ENCODE results near the gene IL9.

IL9 gene

GRCh38 chr5:135895474-135896006 lies at the start of gene IL9:
TSS of gene IL9 (minus strand) at chr5:135895841. CDS start at chr5:135895816, 25 bp downstream.
- DNase-seq: no peak

- peak; percentile 71 for DNase-seq
Measured at GRCh38 chr5:135944967-135945560, 49.4 kb upstream of the IL9 start.

DNA sequence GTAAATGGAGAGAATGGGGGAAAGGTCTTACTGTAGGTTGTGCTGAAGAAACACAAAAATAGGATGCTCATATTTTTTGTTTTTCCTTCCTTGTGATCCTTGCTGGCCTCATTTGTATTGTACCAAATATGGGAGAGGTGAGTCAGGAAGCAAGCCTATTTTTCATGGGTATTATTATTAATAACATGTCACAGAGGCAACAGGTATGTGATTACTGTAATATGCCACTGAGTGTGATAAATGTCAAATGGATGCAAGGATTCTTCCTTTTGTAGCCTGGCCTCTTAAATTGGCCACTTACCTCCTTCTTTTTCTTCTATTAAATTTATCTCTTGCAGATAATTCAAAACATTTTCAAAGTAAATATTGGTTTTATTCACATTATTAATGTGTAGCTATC lies 48.9 kb upstream of the IL9 start:
- DNase-seq: no peak

- no peak for DNase-seq
Measured at GRCh38 chr5:135942202-135942771, 46.6 kb upstream of the IL9 start.

DNA sequence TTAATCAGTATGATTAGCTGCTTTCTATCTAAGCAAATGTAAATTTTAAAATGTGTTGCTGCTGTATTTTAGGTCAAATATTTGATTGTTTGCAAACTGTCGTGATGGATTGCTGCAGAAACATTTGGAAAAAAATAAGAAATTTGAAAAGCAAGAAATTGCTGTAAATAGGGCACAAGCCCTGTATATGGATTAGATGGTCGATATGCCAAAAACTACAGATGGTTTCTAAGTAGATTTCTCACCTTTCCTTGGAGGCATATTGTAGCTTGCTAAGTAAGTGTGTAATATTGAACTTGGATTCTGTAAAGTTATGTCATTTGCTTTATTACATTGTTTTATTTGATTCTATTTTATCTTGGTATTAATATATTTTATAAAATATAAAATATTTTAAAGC lies 46.1 kb upstream of the IL9 start:
- no peak for DNase-seq

DNA sequence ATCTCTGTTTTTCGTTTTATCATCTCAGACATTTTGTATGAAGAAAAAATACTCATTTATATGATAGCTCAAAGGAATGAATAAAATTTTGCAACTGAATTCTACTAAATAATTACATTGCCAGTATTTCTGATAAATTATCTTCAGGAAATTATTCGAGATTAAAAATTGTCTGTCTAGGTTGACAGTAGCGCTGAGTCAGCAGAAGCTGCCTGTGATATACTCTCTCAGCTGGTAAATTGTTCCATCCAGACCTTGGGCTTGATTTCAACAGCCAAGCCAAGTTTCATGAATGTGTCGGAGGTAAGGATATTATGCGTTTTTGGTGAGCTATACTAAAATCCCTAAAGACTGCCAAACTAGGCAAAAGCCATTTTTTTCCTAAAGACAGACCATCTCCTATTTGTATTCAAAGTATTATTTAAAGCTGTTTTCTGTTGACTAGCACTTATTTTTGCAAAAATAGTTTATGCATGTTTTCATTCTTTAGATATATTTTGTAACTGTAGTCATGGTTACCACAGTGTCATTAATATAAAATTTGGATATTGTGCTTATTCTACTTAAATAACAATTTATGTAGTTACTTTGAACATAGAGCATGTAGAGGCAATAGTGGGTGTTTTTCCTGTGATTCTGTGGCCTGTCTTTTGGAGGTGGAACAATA lies 41.7 kb upstream of the IL9 start:
- DNase-seq: no peak

DNA sequence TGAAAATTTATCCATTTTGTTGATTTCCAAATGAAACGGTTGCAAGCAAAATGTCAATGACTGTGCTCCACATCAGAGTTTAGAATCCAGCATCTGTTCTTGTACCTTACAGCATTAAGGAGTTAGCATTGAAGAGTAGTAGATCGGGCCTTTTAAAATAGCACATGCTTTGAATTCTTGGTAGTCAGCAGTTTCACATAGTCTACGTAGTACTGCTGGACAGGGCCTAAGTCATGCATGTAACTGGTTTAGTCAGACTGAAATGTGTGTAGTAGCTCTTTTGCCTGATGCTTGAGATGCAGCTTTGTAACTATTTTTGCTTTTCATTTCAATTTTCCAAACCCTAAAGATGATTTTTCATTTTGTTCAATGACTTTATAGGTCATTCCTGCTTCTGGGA lies 39.3 kb upstream of the IL9 start:
- DNase-seq: no peak

GRCh38 chr5:135930949-135931295 lies 35.3 kb upstream of the IL9 start:
- DNase-seq: no peak

DNA sequence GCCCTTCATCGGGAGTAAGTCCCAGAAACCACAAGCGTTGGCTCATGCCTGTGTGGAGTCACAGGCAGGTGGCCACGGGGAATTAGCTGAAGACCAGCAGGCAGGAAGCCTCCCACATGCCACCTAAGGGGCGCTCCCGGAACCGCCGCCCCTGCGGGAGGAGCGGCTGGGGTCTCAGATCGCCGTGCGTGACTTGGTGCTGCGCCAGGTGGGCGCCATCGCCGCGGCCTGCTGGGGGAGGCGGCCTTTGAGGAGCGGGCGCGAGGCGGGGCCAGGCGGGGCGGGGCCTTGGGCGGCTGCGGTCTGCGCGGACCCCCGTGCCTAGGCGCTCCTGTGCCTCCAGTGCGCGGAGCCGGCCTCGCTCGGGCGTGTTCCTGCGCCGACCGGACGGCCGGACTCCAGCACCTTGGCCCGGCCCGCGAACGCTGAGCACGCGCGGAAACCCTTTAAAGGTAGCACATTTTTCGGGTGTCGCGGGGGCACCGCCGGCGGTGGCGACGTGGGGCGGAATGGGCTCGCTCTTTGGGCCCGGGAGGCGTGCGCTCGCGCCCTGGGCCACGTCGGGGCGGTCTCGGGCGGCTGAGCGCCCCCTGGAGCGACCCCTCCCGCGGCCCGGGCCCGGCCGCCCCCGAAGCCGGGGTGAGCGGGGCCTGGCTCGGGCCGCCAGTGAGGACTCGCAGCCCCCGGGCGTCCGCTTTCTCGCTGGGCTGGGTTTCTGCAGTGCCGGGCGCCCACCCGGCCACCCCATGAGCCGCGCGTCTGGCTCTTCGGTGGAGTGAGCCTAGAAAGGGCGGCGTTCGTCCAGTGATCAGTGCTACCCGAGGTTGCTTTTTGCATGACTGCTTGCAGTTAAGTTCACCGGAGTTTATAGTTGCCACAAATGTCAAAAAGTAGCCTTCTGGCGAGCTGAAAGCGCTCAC lies 34.6 kb upstream of the IL9 start:
- DNase-seq: no peak

DNA sequence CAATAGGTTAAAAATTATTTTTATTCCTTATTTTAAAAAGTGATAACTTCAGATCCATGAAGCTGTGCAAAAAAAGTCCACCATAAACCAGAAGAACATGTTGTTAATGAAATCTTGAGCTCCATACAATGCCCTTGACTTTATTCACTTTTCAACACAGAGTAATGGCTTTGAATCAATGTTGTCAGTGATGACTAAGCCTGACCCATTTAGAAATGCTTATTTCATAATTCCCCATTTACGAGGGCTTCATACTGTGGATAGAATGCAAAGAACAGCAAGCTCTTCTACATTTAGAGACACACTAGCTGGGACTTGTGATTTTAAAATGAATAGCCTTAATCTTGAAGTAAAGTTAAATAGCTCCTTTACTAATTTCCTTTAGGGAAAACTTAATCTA lies 25.7 kb upstream of the IL9 start:
- no peak for DNase-seq

- no peak for DNase-seq
Measured at GRCh38 chr5:135920199-135920598, 24.6 kb upstream of the IL9 start.

DNA sequence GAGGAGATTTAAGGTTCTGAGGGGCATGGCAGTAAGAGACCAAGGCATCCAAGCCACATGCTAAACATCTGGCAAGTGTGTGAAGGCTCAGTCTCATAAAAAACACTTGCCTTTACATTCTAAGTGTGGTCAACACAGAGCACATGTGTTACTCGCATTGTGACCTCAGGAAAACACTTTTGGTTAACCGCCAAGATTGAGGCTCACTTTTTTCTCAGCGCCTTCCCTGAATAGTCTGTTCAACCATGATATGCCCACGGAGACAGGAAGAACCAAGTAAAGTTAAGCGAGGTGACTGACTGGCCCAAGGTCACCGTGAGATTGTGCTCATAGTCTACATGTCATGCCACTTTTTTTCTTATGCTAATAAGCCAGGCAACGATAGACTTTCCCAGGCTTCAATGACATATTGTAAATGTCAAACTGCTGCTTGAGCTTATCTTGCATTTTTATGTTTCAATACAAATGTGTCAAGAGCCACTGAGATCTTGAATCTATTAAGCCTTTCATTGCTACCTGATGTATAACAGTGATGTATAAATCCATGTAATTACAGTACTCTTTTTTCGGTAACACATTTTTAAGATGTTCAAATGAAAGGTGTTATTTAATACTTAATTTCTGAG lies 21.1 kb upstream of the IL9 start:
- DNase-seq: no peak

GRCh38 chr5:135915466-135916001 lies 19.9 kb upstream of the IL9 start:
- no peak for DNase-seq

- no peak for DNase-seq
Measured at GRCh38 chr5:135913713-135914626, 18.3 kb upstream of the IL9 start.

DNA sequence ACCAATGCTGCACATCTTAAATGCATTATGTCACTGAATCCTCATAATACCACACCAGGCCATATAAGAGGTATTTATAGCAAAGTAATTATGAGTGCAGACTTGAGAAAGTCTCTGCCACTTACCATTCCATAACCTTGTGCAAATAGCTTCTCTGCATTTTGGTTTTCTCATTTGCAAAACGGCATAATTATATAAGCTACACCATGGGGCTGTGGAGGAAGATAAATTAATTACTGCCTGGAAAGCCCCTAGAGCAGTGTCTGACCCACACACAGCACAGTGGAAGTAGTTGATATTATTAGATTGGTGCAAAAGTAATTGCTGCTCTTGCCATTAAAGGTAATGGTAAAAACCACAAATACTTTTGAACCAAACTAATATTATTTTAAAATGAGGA lies 9.5 kb upstream of the IL9 start:
- DNase-seq: no peak

DNA sequence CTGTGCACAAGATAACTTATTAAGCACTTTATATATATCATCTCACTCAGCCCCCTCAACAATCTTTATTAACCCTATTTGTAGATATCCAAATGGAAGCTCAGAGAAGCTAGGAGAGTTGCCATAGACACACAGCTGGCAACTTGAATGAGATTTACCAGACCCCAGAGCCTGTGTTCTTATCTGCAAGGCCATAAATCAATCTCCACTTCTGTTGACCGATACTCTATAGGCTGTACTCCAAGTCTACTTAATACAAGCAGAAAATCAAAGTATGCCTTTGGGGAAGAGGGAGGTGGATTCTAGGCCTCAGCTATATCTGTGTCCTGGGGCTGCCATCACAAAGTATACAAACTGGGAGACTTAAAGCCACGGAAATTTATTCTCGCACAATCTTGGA lies 6.0 kb upstream of the IL9 start:
- DNase-seq: no peak

GRCh38 chr5:135900276-135900675 lies 4.6 kb upstream of the IL9 start:
- no peak for DNase-seq

GRCh38 chr5:135898651-135899050 lies 3.0 kb upstream of the IL9 start:
- DNase-seq: no peak

DNA sequence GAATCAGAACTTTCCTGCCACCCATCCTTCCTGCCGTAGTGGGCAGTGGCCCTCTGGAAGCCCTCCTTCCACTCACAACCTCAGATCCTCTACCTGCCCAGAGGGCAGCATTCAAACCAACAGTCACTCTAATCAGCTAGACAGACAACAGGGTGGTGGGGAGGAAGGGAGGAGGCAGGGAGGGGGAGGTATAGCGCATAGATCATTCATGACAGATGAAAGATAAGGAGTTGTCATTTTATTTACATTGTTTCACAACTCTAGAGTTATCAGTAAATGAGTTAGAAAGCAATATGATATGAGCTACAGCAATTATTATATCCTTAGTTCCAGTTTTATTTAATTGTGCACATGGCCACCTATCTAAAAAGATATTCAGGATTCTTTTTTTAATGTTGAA lies 852 bp downstream of the IL9 start:
- DNase-seq: no peak

GRCh38 chr5:135894276-135894675 lies 1.4 kb downstream of the IL9 start:
- no peak for DNase-seq

- DNase-seq: peak; percentile 13
Measured at GRCh38 chr5:135891791-135892190, 3.9 kb downstream of the IL9 start.

GRCh38 chr5:135891268-135891667 lies 4.4 kb downstream of the IL9 start:
- no peak for DNase-seq

All from COR-L47 (cell line).